HUES64 (cell line): ENCODE measurements around the gene CYP4F12.

ENCODE experiments used
- H3K27ac ChIP-seq: 2 replicates; pipeline ENCODE4 v1.7.0; 2013; ENCODE audit warnings: low read depth, low read length, inconsistent platforms
- H3K27me3 ChIP-seq: 2 replicates; pipeline ENCODE4 v1.6.1; 2013; ENCODE audit warnings: mild to moderate bottlenecking, low read length; ENCODE audit not compliant: insufficient read depth
- H3K36me3 ChIP-seq: 2 replicates; pipeline ENCODE4 v1.6.1; 2013; ENCODE audit warnings: mild to moderate bottlenecking, low read length; ENCODE audit not compliant: insufficient read depth
- H3K4me1 ChIP-seq: 2 replicates; pipeline ENCODE4 v1.6.1; 2013; ENCODE audit warnings: mild to moderate bottlenecking, low read length, moderate library complexity; ENCODE audit not compliant: insufficient read depth
- H3K4me3 ChIP-seq: 2 replicates; pipeline ENCODE4 v1.5.1; 2013; ENCODE audit warnings: mild to moderate bottlenecking, low read length, moderate library complexity
- H3K9ac ChIP-seq: 2 replicates; pipeline ENCODE4 v1.6.1; 2013; ENCODE audit warnings: mild to moderate bottlenecking, low read depth, low read length
- H3K9me3 ChIP-seq: 2 replicates; pipeline ENCODE4 v1.6.1; 2013; ENCODE audit warnings: low read depth, low read length; ENCODE audit not compliant: insufficient read depth
- WGBS: fragments of 150-250, 120-280 bp; methylation state at CpG from one replicate; pipeline ENCODE4 v1.1.7; 2013; ENCODE audit warnings: missing lambda C conversion rate; 5-methylcytosine and 5-hydroxymethylcytosine counted together

The CYP4F12 gene

DNA sequence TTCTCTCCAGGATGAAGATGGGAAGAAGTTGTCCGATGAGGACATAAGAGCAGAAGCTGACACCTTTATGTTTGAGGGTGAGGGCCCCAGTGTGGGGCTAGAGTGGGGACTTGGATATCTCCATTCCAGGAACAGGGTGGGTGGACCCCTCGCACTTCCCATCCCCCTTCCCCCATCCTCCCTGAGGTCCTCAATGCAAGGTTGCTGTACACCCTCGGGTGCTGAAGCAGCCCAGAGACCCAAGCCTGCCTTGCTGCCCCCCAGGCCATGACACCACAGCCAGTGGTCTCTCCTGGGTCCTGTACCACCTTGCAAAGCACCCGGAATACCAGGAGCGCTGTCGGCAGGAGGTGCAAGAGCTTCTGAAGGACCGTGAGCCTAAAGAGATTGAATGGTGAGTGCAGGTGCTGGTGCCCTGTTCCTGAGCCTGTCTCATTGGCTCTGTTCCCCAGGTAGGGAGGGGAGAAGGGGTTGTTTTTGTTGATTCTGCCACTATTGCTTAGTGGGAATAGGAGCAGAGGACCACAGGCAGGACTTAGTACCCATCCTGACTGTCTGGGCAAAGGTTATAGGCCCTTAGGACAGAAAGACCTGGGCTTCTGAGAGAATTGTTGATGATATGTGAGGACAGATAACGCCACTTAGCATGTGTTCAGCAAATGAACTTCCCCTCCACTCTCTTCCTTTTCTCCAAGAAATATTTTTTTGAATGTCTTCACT is 20.2 kb upstream of the CYP4F12 start:
- H3K36me3 ChIP-seq = no peaks in the 10 kb centered on the region
- no peaks in the 10 kb centered on the region for H3K4me1 ChIP-seq
- peaks cover 75% of the 10 kb centered on the region for H3K9me3 ChIP-seq
- H3K27ac ChIP-seq = no peak overlapping the region
- 81% methylated on average over 7 of the region's 8 CpGs for WGBS
- no peak overlapping the region for H3K4me3 ChIP-seq
- no peak overlapping the region for H3K9ac ChIP-seq
- H3K27me3 ChIP-seq = no peaks in the 10 kb centered on the region

- Histone ChIP-seq H3K9me3 (peaks cover 74% of the 10 kb centered on the region), H3K27ac (no peak overlapping the region), H3K4me3 (no peak overlapping the region), H3K4me1 (no peaks in the 10 kb centered on the region), H3K9ac (no peak overlapping the region), H3K36me3 (no peaks in the 10 kb centered on the region), H3K27me3 (no peaks in the 10 kb centered on the region)
Measured at GRCh38 chr19:15656467-15656866, 16.4 kb upstream of the CYP4F12 start.

GRCh38 chr19:15663247-15663646 is 9.6 kb upstream of the CYP4F12 start:
- peaks cover 88% of the 10 kb centered on the region for H3K9me3 ChIP-seq
- no peak overlapping the region for H3K4me3 ChIP-seq
- no peaks in the 10 kb centered on the region for H3K36me3 ChIP-seq
- 80% methylated on average over 4 of the region's 4 CpGs for WGBS
- no peak overlapping the region for H3K27ac ChIP-seq
- H3K4me1 ChIP-seq = no peaks in the 10 kb centered on the region
- no peaks in the 10 kb centered on the region for H3K27me3 ChIP-seq
- H3K9ac ChIP-seq = no peak overlapping the region

- H3K27ac ChIP-seq = no peak overlapping the region
Measured at GRCh38 chr19:15666186-15666585, 6.7 kb upstream of the CYP4F12 start.

DNA sequence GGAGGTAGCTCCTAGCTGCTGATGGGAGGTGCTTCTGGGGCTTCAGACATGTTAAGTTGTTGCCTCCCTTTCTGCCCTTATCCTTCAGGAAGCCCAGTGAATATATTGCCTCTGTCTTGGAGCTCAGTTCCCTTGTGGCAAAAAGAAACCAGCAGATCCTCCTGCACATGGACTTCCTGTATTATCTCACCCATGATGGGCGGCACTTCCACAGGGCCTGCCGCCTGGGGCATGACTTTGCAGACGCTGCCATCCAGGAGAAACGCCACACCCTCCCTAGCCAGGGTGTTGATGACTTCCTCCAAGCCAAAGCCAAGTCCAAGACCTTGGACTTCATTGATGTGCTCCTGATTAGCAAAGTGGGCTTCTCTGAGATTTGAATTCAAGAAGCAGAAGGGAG is 6.0 kb upstream of the CYP4F12 start:
- 66% methylated on average over 4 of the region's 4 CpGs for WGBS
- H3K9me3 ChIP-seq = peaks cover 98% of the 10 kb centered on the region
- H3K27me3 ChIP-seq = no peaks in the 10 kb centered on the region

More at GRCh38 chr19:15666186-15666585, 6.7 kb upstream of the CYP4F12 start:
- H3K4me3 ChIP-seq = no peak overlapping the region
- H3K9me3 ChIP-seq = peaks cover 98% of the 10 kb centered on the region
- no peak overlapping the region for H3K9ac ChIP-seq
- WGBS = 42% methylated on average over 1 of the region's 1 CpG
- no peaks in the 10 kb centered on the region for H3K36me3 ChIP-seq
- no peaks in the 10 kb centered on the region for H3K27me3 ChIP-seq
- H3K4me1 ChIP-seq = no peaks in the 10 kb centered on the region

GRCh38 chr19:15669440-15669839 is 3.4 kb upstream of the CYP4F12 start:
- H3K27ac ChIP-seq = no peak overlapping the region
- peaks cover 81% of the 10 kb centered on the region for H3K9me3 ChIP-seq
- WGBS = 37% methylated on average over 3 of the region's 3 CpGs
- no peaks in the 10 kb centered on the region for H3K4me1 ChIP-seq
- H3K27me3 ChIP-seq = no peaks in the 10 kb centered on the region
- no peak overlapping the region for H3K4me3 ChIP-seq
- H3K36me3 ChIP-seq = no peaks in the 10 kb centered on the region
- no peak overlapping the region for H3K9ac ChIP-seq

More for the DNA sequence above, 6.0 kb upstream of the CYP4F12 start:
- no peak overlapping the region for H3K4me3 ChIP-seq
- H3K4me1 ChIP-seq = no peaks in the 10 kb centered on the region
- H3K27ac ChIP-seq = no peak overlapping the region
- no peak overlapping the region for H3K9ac ChIP-seq
- no peaks in the 10 kb centered on the region for H3K36me3 ChIP-seq

- 81% methylated on average over 4 of the region's 4 CpGs for WGBS
- H3K36me3 ChIP-seq = no peaks in the 10 kb centered on the region
Measured at GRCh38 chr19:15669891-15670290, 3.0 kb upstream of the CYP4F12 start.

DNA sequence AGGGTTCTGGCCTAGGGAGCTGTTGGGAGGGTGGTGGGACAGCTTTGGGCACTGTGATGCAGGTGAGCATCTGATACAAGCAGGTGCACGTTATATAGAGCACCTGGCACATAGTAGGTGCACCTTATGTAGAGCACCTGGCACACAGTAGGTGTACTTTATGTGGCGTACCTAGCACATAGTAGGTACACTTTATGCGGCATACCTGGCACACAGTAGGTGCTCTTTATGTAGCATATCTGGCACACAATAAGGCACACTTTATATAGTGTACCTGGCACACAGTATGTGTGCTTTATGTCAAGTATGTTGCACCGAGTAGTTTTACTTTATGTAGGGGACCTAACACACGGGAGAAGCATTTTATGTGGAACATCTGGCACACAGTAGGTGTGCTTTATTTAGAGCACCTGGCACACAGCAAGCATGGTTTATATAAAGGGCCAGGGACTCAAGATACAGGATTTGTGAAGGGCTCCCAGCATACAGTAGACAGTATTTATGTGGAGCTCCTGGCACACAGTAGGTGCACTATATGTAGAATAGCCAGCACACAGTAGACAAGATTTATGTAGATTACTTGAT is 1.6 kb upstream of the CYP4F12 start:
- Histone ChIP-seq H3K4me3 (no peak overlapping the region), H3K9ac (no peak overlapping the region), H3K4me1 (no peaks in the 10 kb centered on the region), H3K27ac (no peak overlapping the region), H3K36me3 (no peaks in the 10 kb centered on the region), H3K27me3 (no peaks in the 10 kb centered on the region), H3K9me3 (peaks cover 69% of the 10 kb centered on the region)
- WGBS = 78% methylated on average over 5 of the region's 5 CpGs

More at GRCh38 chr19:15669891-15670290, 3.0 kb upstream of the CYP4F12 start:
- no peak overlapping the region for H3K4me3 ChIP-seq
- H3K27ac ChIP-seq = no peak overlapping the region
- H3K9me3 ChIP-seq = peaks cover 77% of the 10 kb centered on the region
- H3K4me1 ChIP-seq = no peaks in the 10 kb centered on the region
- no peaks in the 10 kb centered on the region for H3K27me3 ChIP-seq
- H3K9ac ChIP-seq = no peak overlapping the region

GRCh38 chr19:15671891-15672579 is 852 bp upstream of the CYP4F12 start:
- Histone ChIP-seq H3K27ac (no peak overlapping the region), H3K27me3 (no peaks in the 10 kb centered on the region), H3K9ac (no peak overlapping the region), H3K36me3 (no peaks in the 10 kb centered on the region), H3K4me1 (no peaks in the 10 kb centered on the region), H3K9me3 (peaks cover 62% of the 10 kb centered on the region), H3K4me3 (no peak overlapping the region)
- WGBS = 60% methylated on average over 10 of the region's 10 CpGs

GRCh38 chr19:15673176-15673654 is 328 bp downstream of the CYP4F12 start:
- Histone ChIP-seq H3K9ac (no peak overlapping the region), H3K4me3 (no peak overlapping the region), H3K9me3 (peaks cover 55% of the 10 kb centered on the region), H3K36me3 (no peaks in the 10 kb centered on the region), H3K27me3 (no peaks in the 10 kb centered on the region), H3K27ac (no peak overlapping the region), H3K4me1 (no peaks in the 10 kb centered on the region)
- 33% methylated on average over 9 of the region's 9 CpGs for WGBS

DNA sequence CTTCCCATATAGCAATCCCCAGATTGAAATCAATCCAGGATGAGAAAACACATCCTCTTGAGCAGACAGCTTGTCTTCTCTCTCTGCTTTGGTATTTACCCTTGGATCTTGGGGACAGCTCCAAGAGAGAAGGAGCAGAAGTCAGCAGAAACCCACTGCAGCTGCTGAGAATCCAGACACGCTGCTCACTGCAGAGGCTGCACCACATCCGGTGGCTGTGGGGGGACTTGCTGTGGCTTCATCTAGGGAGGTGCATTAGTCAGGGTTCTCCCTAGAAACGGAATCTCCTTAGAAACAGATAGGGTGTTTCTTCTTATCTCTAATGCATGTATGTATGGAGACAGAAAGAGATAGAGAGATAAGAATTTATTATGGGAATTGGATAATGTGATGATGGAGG is 2.7 kb downstream of the CYP4F12 start:
- H3K9ac ChIP-seq = no peak overlapping the region
- H3K4me3 ChIP-seq = no peak overlapping the region
- no peaks in the 10 kb centered on the region for H3K4me1 ChIP-seq
- no peak overlapping the region for H3K27ac ChIP-seq
- H3K27me3 ChIP-seq = no peaks in the 10 kb centered on the region
- H3K36me3 ChIP-seq = no peaks in the 10 kb centered on the region
- peaks cover 52% of the 10 kb centered on the region for H3K9me3 ChIP-seq
- WGBS = 50% methylated on average over 2 of the region's 3 CpGs
